ENCODE data around the gene KCNA10. TPM values are rescaled to one million over a fixed set of nuclear protein-coding genes. Genes with fewer than 3 reads are reported as not detected.

The KCNA10 gene
- total RNA-seq, 1 donor from 2014 or later, result not detected

GRCh38 chr1:110563089-110563488 is 44.1 kb upstream of the KCNA10 start:
- Mint-ChIP-seq H3K27ac (ENCODE audit: unreplicated experiment) (no peak overlapping the region), H3K4me1 (ENCODE audit: low read depth, unreplicated experiment) (peaks cover 7% of the 10 kb centered on the region), H3K4me3 (ENCODE audit: unreplicated experiment) (no peak overlapping the region), H3K36me3 (ENCODE audit: low read depth, unreplicated experiment) (no peaks in the 10 kb centered on the region), H3K9me3 (ENCODE audit: unreplicated experiment) (peaks cover 9% of the 10 kb centered on the region), H3K27me3 (ENCODE audit: low read depth, unreplicated experiment) (peaks cover 77% of the 10 kb centered on the region)
- H3K4me1 ChIP-seq (ENCODE audit: insufficient read depth, low read length), result no peaks in the 10 kb centered on the region
- no peaks in the 10 kb centered on the region for H3K9me3 ChIP-seq (ENCODE audit: insufficient read depth, low read depth, low read length)
- FAIRE-seq (no peak), DNase-seq (ENCODE audit: low read depth) (no peak)
- no peak for TF ChIP-seq EZH2 (IDR thresholded peaks at IDR 0.05; ENCODE audit: insufficient read depth, low read length)
- TF ChIP-seq CTCF (IDR thresholded peaks at IDR 0.05; ENCODE audit: insufficient read depth, low read depth, low read length), result no peak
- no peaks in the 10 kb centered on the region for H3K36me3 ChIP-seq (ENCODE audit: insufficient read depth, low read length)
- H3K27ac ChIP-seq (ENCODE audit: low read depth, low read length), result no peak overlapping the region
- H2AFZ ChIP-seq (ENCODE audit: low read depth, low read length), result no peak overlapping the region
- H4K20me1 ChIP-seq (ENCODE audit: insufficient read depth, low read length), result no peaks in the 10 kb centered on the region
- peaks cover 2% of the 10 kb centered on the region for H3K27me3 ChIP-seq (ENCODE audit: insufficient read depth, low read length)
- H3K79me2 ChIP-seq (ENCODE audit: insufficient read depth, low read length), result no peaks in the 10 kb centered on the region
- no peak overlapping the region for H3K4me2 ChIP-seq (ENCODE audit: low read length)
- H3K4me3 ChIP-seq (ENCODE audit: insufficient read depth, low read depth, low read length), result no peak overlapping the region
- H3K9ac ChIP-seq (ENCODE audit: low read length), result no peak overlapping the region

- no peak overlapping the region for H3K27ac ChIP-seq (ENCODE audit: low read depth, low read length)
- H3K4me3 Mint-ChIP-seq (ENCODE audit: unreplicated experiment), result no peak overlapping the region
Measured at GRCh38 chr1:110561596-110561995, 42.6 kb upstream of the KCNA10 start.

More at GRCh38 chr1:110561596-110561995, 42.6 kb upstream of the KCNA10 start:
- TF ChIP-seq CTCF (IDR thresholded peaks at IDR 0.05; ENCODE audit: insufficient read depth, low read depth, low read length) (no peak), EZH2 (IDR thresholded peaks at IDR 0.05; ENCODE audit: insufficient read depth, low read length) (no peak)
- Histone ChIP-seq H3K36me3 (ENCODE audit: insufficient read depth, low read length) (no peaks in the 10 kb centered on the region), H2AFZ (ENCODE audit: low read depth, low read length) (no peak overlapping the region), H3K4me3 (ENCODE audit: insufficient read depth, low read depth, low read length) (no peak overlapping the region), H3K27me3 (ENCODE audit: insufficient read depth, low read length) (peaks cover 4% of the 10 kb centered on the region), H3K9ac (ENCODE audit: low read length) (no peak overlapping the region), H3K9me3 (ENCODE audit: insufficient read depth, low read depth, low read length) (no peaks in the 10 kb centered on the region), H3K79me2 (ENCODE audit: insufficient read depth, low read length) (no peaks in the 10 kb centered on the region), H4K20me1 (ENCODE audit: insufficient read depth, low read length) (no peaks in the 10 kb centered on the region), H3K4me2 (ENCODE audit: low read length) (no peak overlapping the region), H3K4me1 (ENCODE audit: insufficient read depth, low read length) (no peaks in the 10 kb centered on the region)
- Mint-ChIP-seq H3K4me1 (ENCODE audit: low read depth, unreplicated experiment) (peaks cover 7% of the 10 kb centered on the region), H3K36me3 (ENCODE audit: low read depth, unreplicated experiment) (no peaks in the 10 kb centered on the region), H3K27ac (ENCODE audit: unreplicated experiment) (no peak overlapping the region), H3K27me3 (ENCODE audit: low read depth, unreplicated experiment) (peaks cover 79% of the 10 kb centered on the region), H3K9me3 (ENCODE audit: unreplicated experiment) (peaks cover 6% of the 10 kb centered on the region)
- DNase-seq (ENCODE audit: low read depth) (no peak), FAIRE-seq (no peak)

All from astrocyte (in vitro differentiated cells and primary cell).